HTR-8/SVneo (cell line): ENCODE measurements around the gene FGD2.
"Not testable (repeated sequence)": the region's sequence is repeated elsewhere in the genome, so short reads cannot be mapped to it uniquely, and the experiment has no call there.

Source experiments
- DNase-seq: peaks from one replicate; pipeline ENCODE4 v3.0.0; 2011; ENCODE audit warnings: low spot score, mixed read lengths; ENCODE audit not compliant: insufficient read length
- FAIRE-seq: peaks from 2 replicates; lab custom pipeline; 2011; peaks lifted over from hg19 to GRCh38; lab: Jason Lieb, UNC

The FGD2 gene

GRCh38 chr6:37054580-37054979 lies 49.1 kb downstream of the FGD2 start:
- FAIRE-seq (no peak), DNase-seq (no peak)

DNA sequence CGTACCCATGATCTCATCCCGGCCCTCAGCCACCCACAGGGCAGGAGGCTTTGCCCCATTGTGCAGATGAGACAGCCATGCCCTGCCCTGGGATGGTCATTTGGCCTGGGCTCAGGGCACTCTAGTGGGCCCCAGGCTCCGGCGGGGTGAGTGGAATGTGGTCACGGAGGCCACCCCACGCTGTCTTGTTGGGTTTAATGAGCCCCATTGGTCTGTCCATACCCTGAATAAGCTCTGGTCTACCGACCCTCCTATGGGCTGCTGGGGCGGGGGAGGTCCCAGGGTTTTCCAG lies 50.6 kb downstream of the FGD2 start:
- FAIRE-seq (no peak), DNase-seq (no peak)

- FAIRE-seq: no peak
These were observed 51.1 kb downstream of the FGD2 start for GRCh38 chr6:37056439-37057127.

GRCh38 chr6:37057128-37057471 lies 51.6 kb downstream of the FGD2 start:
- FAIRE-seq (no peak), DNase-seq (no peak)

More at GRCh38 chr6:37056439-37057127, 51.1 kb downstream of the FGD2 start:
- no peak for DNase-seq

DNA sequence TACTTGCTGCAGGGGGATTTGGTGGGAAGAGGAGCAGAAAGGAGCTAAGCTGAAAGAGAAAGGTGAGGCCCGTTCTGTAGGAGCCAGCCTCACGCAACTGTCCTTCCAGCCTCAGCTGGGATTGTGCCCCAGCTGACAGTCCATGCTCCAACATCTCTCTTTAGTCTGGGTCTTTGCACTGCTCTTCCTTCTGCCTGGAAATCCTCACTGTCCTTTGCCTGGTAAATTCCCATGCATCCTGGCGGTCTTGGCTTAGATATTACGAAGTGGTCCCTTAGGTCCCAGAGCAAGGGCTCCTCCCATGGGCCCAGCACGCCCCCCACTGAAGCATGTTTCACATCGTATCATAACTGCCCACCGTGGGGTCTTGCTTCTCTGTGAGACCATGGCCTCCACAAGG lies 52.2 kb downstream of the FGD2 start:
- DNase-seq: no peak
- FAIRE-seq: no peak

DNA sequence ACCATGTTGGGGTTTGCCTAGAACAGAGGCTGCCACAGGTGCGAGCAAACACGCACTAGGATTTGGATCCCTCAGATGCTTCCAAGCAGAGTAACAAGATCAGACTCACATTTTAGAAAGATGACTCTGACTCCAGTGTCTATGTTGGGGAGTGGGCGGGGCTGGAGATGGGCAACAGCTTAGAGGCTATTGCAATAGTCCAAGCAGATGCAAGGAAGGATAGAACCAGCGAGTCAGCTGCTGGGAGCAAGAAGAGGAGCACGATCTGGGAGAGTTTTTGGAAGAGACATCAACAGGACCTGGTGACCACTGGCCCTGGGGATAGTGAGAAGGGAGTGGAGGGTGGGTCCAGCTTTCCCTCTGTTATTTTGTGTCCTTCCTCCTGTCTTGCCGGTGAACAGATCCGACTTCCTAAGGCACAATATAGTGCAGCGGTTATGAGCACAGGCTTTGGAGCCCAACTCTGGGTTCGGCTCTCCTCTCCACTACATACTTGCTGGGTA lies 52.7 kb downstream of the FGD2 start:
- FAIRE-seq (no peak), DNase-seq (no peak)

DNA sequence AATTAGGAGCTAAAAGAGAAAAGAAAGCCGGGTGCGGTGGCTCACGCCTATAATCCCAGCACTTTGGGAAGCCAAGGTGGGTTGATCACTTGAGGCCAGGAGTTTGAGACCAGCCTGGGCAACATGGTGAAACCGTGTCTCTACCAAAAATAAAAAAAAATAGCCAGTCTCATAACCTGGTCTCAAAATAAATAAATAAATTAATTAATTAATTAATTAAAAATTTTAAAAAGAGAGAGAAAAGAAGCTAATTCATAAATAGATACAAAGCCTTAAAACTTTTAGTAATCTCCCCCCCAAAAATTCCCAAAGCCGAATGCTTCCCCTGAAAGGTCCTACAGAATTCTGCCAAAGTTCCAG lies 53.5 kb downstream of the FGD2 start:
- not testable (repeated sequence) for DNase-seq, FAIRE-seq

GRCh38 chr6:37059344-37060194 lies 54.1 kb downstream of the FGD2 start:
- FAIRE-seq (no peak), DNase-seq (peak; percentile 89)

- FAIRE-seq (no peak), DNase-seq (no peak)
These were observed 54.7 kb downstream of the FGD2 start for GRCh38 chr6:37060195-37060559.

- DNase-seq (no peak), FAIRE-seq (no peak)
These were observed 55.8 kb downstream of the FGD2 start for GRCh38 chr6:37061157-37061804.

- DNase-seq: no peak
- FAIRE-seq: no peak
These were observed 57.0 kb downstream of the FGD2 start for GRCh38 chr6:37062424-37062823.

- no peak for FAIRE-seq
- no peak for DNase-seq
These were observed 63.2 kb downstream of the FGD2 start for GRCh38 chr6:37068356-37069270.

DNA sequence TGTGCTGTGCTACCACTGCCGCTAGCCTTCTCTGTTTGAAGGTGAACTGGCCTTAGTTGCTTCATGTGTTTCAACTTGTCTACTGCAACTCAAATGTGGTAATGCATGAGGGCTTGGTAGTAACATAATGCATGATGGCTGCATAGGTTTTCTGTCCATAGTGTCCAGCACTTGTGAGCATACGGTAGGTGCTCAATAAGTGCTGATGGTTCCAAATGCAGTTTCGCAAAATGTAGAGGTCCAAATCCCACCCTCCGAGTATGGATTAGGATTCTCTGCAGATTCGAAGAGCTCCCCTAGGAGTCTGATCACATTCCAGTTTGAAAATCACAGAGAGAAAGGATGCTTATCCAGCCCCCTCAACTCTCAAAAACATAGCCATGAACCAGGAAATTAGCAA lies 64.2 kb downstream of the FGD2 start:
- FAIRE-seq (no peak), DNase-seq (no peak)

DNA sequence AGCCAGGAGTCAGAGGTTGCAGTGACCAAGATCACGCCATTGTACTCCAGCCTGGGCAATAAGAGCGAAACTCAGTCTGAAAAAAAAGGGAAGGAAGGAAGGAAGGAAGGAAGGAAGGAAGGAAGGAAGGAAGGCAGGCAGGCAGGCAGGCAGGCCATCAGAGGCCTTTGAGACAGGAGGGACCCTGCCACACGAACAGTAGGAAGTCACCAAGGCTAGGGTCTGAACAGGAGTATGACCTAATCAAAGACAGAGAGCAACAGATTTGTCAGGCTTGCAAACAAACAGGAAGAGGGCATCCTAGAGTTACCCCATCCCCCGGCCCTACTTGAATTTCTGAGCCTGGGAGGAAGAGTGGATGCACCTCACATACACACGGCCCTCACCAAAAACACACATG lies 67.1 kb downstream of the FGD2 start:
- no peak for DNase-seq
- FAIRE-seq: no peak

DNA sequence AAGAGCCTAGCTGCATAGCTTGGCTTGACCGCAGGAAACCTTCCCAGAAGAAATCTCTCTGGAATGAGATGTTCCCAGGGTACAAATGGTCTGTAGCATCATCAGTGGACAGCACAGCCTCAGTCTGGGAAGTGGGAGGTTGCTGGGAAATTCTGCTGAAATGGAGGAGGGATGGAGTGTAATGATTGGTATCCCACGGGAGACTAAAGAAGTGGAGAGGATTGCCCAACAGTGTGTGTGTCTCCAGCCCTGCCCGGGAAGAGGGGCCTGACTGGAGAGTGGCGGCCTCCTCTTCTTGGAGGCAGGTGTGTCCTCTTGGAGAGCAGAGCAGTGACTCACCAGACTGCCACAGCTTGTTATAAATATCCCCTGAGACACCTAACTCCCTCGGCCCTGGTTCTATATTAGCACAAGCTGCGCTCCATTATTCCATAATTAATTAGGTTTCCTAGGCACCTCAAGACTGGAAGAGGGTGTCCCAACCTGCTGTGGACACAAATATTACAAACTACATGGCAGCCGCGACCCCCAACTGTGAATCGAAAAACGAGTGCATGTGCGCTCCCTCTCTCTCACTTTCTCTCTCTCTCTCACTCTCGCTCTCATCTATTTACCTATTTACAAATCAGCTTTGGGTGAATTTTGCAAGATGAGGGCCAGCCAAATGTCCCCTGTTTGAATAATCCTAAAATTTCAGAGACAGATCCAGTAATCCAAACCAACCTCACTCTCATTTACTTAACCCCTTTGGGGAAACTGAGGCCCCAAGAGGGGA lies 68.8 kb downstream of the FGD2 start:
- no peak for DNase-seq
- FAIRE-seq: no peak

- DNase-seq (no peak), FAIRE-seq (no peak)
These were observed 71.9 kb downstream of the FGD2 start for GRCh38 chr6:37077191-37077904.

DNA sequence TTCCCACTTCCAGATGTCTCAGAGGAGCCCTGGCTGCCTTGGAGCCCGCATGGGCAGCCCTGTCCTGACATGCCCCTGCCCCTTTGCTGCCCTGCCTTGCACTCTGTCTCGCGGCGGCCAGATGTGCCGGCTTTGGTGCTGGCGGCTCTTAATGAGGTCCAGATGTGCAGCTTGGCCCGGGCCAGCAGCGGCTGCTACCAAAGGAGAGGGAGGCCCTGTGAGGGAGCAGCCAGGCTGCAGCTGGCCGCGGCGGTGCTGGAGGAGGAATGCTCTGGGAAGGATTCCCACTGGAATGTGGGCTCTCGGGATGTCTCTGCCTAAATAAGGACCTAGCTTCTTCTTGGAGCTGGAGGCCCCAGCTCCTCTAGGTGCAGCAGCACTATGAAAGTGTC lies 72.4 kb downstream of the FGD2 start:
- FAIRE-seq: no peak
- no peak for DNase-seq
